Vagina (tissue), 2 donors: ENCODE measurements around the gene LACTBL1. TPM values are rescaled to one million over a fixed set of nuclear protein-coding genes. Genes with fewer than 3 reads are reported as not detected.
"Not testable (repeated sequence)": the region's sequence is repeated elsewhere in the genome, so short reads cannot be mapped to it uniquely, and the experiment has no call there.

ENCODE experiments used
- DNase-seq, 2 donors: peaks; one replicate each; pipeline ENCODE4 v3.0.0-alpha.2; 2017; ENCODE audit errors: extremely low spot score in 2 of 2
- H3K27ac ChIP-seq: fragments of 200-600 bp; sonication (generic); one replicate; pipeline ENCODE4 v1.5.1; 2019
- H3K27me3 ChIP-seq: fragments of 200-600 bp; sonication (generic); one replicate; pipeline ENCODE4 v1.5.1; 2019
- H3K36me3 ChIP-seq, 2 donors: fragments of 200-600 bp; sonication (generic); one replicate each; pipeline ENCODE4 v1.5.1; 2017 to 2019
- H3K4me1 ChIP-seq: fragments of 200-600 bp; sonication (generic); one replicate; pipeline ENCODE4 v1.5.1; 2019
- H3K4me3 ChIP-seq, 2 donors: fragments of 200-600 bp; sonication (generic); 1 replicate in 1 of 2; 2 replicates in 1 of 2; pipeline ENCODE4 v1.5.1; 2016 to 2019
- H3K9me3 ChIP-seq: fragments of 200-600 bp; sonication (generic); one replicate; pipeline ENCODE4 v1.5.1; 2019
- CTCF ChIP-seq, 3 experiments: fragments of 450-650 bp in 2 of 3; fragments of 200-600 bp in 1 of 3; sonication (generic) in 1 of 3; IDR thresholded peaks; one replicate each; pipeline ENCODE4 v1.5.1; 2017 to 2019; ENCODE audit warnings: antibody characterized with exemption in 3 of 3, mild to moderate bottlenecking in 2 of 3, moderate library complexity in 2 of 3
- POLR2A ChIP-seq, 2 donors: fragments of 450-650 bp; IDR thresholded peaks; one replicate each; pipeline ENCODE4 v1.6.1; 2017; ENCODE audit warnings: antibody characterized with exemption in 2 of 2, mild to moderate bottlenecking in 2 of 2, moderate library complexity in 2 of 2
- POLR2AphosphoS5 ChIP-seq, 2 donors: sonication (generic); formaldehyde crosslinking; IDR thresholded peaks; one replicate each; pipeline ENCODE4 v1.9.0; 2017; ENCODE audit warnings: antibody characterized with exemption in 2 of 2, mild to moderate bottlenecking in 2 of 2, low read depth in 1 of 2; ENCODE audit not compliant: insufficient read depth in 1 of 2
- intact Hi-C: fragments of 100-400 bp; cut with DNase I; formaldehyde crosslinking; loops from one replicate; pipeline ENCODE4 v1.15.1; 2023
- total RNA-seq: library from RNA; depleted of rRNA; stranded (reverse); fragments of >200 nt; gene quantifications from one replicate; pipeline ENCODE4 v1.2.3, GENCODE V29; 2016

Gene LACTBL1
- total RNA-seq, 1 donor from 2014 or later, result not detected

- H3K36me3 ChIP-seq, result no peaks in the 10 kb centered on the region
- intact Hi-C loops, result no loop called here
- H3K4me1 ChIP-seq, result no peaks in the 10 kb centered on the region
- no peaks in the 10 kb centered on the region for H3K27me3 ChIP-seq
- TF ChIP-seq CTCF (IDR thresholded peaks at IDR 0.05) (no peak), POLR2AphosphoS5 (IDR thresholded peaks at IDR 0.05; ENCODE audit: insufficient read depth in 1 of 2, low read depth in 1 of 2) (no peak), POLR2A (IDR thresholded peaks at IDR 0.05) (no peak)
- H3K27ac ChIP-seq, result no peak overlapping the region
- no peaks in the 10 kb centered on the region for H3K9me3 ChIP-seq
- no peak overlapping the region for H3K4me3 ChIP-seq
- DNase-seq, result no peak
Measured at GRCh38 chr1:22983944-22984343, 11.3 kb upstream of the LACTBL1 start.

GRCh38 chr1:22980471-22980790 is 7.8 kb upstream of the LACTBL1 start:
- H3K27me3 ChIP-seq, result not testable (repeated sequence)

GRCh38 chr1:22978299-22978698 is 5.6 kb upstream of the LACTBL1 start:
- DNase-seq, result no peak
- Histone ChIP-seq H3K9me3 (no peaks in the 10 kb centered on the region), H3K4me1 (no peaks in the 10 kb centered on the region), H3K36me3 (no peaks in the 10 kb centered on the region), H3K4me3 (no peak overlapping the region), H3K27me3 (no peaks in the 10 kb centered on the region), H3K27ac (no peak overlapping the region)
- TF ChIP-seq CTCF (IDR thresholded peaks at IDR 0.05), result no peak
- intact Hi-C loops, result loop anchor here (10.0 kb wide), 1 partner anchor 207 kb away; no protein-coding TSS in a partner anchor

More at GRCh38 chr1:22980471-22980790, 7.8 kb upstream of the LACTBL1 start:
- DNase-seq, H3K9me3 ChIP-seq, H3K4me1 ChIP-seq, intact Hi-C loops, H3K27ac ChIP-seq, H3K36me3 ChIP-seq, H3K4me3 ChIP-seq: not testable (repeated sequence)

GRCh38 chr1:22976461-22977243 is 4.0 kb upstream of the LACTBL1 start:
- Histone ChIP-seq H3K27ac (no peak overlapping the region), H3K4me3 (no peak overlapping the region), H3K36me3 (no peaks in the 10 kb centered on the region), H3K27me3 (no peaks in the 10 kb centered on the region), H3K4me1 (no peaks in the 10 kb centered on the region), H3K9me3 (no peaks in the 10 kb centered on the region)
- no peak for DNase-seq
- intact Hi-C loops, result loop anchor here (10.0 kb wide), 1 partner anchor 208 kb away; no protein-coding TSS in a partner anchor
- TF ChIP-seq POLR2A (IDR thresholded peaks at IDR 0.05) (no peak), POLR2AphosphoS5 (IDR thresholded peaks at IDR 0.05; ENCODE audit: insufficient read depth in 1 of 2, low read depth in 1 of 2) (no peak), CTCF (IDR thresholded peaks at IDR 0.05) (peak in 2 of 3 experiments; percentile 43 to 58)

GRCh38 chr1:22976127-22976460 is 3.4 kb upstream of the LACTBL1 start:
- intact Hi-C loops, result loop anchor here (10.0 kb wide), 1 partner anchor 209 kb away; no protein-coding TSS in a partner anchor
- H3K27me3 ChIP-seq, result no peaks in the 10 kb centered on the region

More at GRCh38 chr1:22976127-22976460, 3.4 kb upstream of the LACTBL1 start:
- no peaks in the 10 kb centered on the region for H3K4me1 ChIP-seq
- H3K27ac ChIP-seq, result no peak overlapping the region
- H3K36me3 ChIP-seq, result no peaks in the 10 kb centered on the region
- no peak overlapping the region for H3K4me3 ChIP-seq
- DNase-seq, result no peak
- TF ChIP-seq POLR2A (IDR thresholded peaks at IDR 0.05) (no peak), POLR2AphosphoS5 (IDR thresholded peaks at IDR 0.05; ENCODE audit: insufficient read depth in 1 of 2, low read depth in 1 of 2) (no peak), CTCF (IDR thresholded peaks at IDR 0.05) (no peak)
- no peaks in the 10 kb centered on the region for H3K9me3 ChIP-seq
